ENCODE data around the gene ATG2A. TPM values are rescaled to one million over a fixed set of nuclear protein-coding genes. Genes with fewer than 3 reads are reported as not detected.
A peak's percentile ranks its signal among the peaks of the same experiment; 100 is the strongest.

Gene ATG2A
- total RNA-seq, 1 donor from 2014 or later: 24.8 TPM

- H3K4me3 ChIP-seq (ENCODE audit: low read depth, low read length): peak within 1 kb of the TSS; percentile 89
- no peaks in the 10 kb centered on the region for H3K36me3 ChIP-seq (ENCODE audit: control insufficient read depth, insufficient read depth, low read length)
- DNase-seq (ENCODE audit: low read depth): peak; percentile 70
- TF ChIP-seq CTCF (IDR thresholded peaks at IDR 0.05; ENCODE audit: insufficient read depth, low read length, poor library complexity, severe bottlenecking): peak; percentile 63
- no peaks in the 10 kb centered on the region for H3K27me3 ChIP-seq (ENCODE audit: control insufficient read depth, insufficient read depth, low read length)
Observed at GRCh38 chr11:64878494-64879243, 38.3 kb downstream of the ATG2A start, which contains the start of gene EHD1. EHD1 (minus strand) TSS chr11:64878621; CDS start chr11:64878464, 157 bp downstream.

GRCh38 chr11:64878223-64878493 is 38.9 kb downstream of the ATG2A start:
- no peak for TF ChIP-seq CTCF (IDR thresholded peaks at IDR 0.05; ENCODE audit: insufficient read depth, low read length, poor library complexity, severe bottlenecking)
- H3K4me3 ChIP-seq (ENCODE audit: low read depth, low read length): peak overlapping the region; percentile 89
- no peaks in the 10 kb centered on the region for H3K27me3 ChIP-seq (ENCODE audit: control insufficient read depth, insufficient read depth, low read length)
- no peak for DNase-seq (ENCODE audit: low read depth)
- H3K36me3 ChIP-seq (ENCODE audit: control insufficient read depth, insufficient read depth, low read length): no peaks in the 10 kb centered on the region

- TF ChIP-seq CTCF (IDR thresholded peaks at IDR 0.05; ENCODE audit: insufficient read depth, low read length, poor library complexity, severe bottlenecking): no peak
- H3K27me3 ChIP-seq (ENCODE audit: control insufficient read depth, insufficient read depth, low read length): no peaks in the 10 kb centered on the region
- DNase-seq (ENCODE audit: low read depth): no peak
- H3K36me3 ChIP-seq (ENCODE audit: control insufficient read depth, insufficient read depth, low read length): peaks cover 1% of the 10 kb centered on the region
- peak overlapping the region; percentile 89 for H3K4me3 ChIP-seq (ENCODE audit: low read depth, low read length)
Observed at GRCh38 chr11:64877390-64878222, 39.4 kb downstream of the ATG2A start.

GRCh38 chr11:64876835-64877341 is 40.1 kb downstream of the ATG2A start:
- DNase-seq (ENCODE audit: low read depth): no peak
- H3K27me3 ChIP-seq (ENCODE audit: control insufficient read depth, insufficient read depth, low read length): no peaks in the 10 kb centered on the region
- peak overlapping the region; percentile 89 for H3K4me3 ChIP-seq (ENCODE audit: low read depth, low read length)
- no peak for TF ChIP-seq CTCF (IDR thresholded peaks at IDR 0.05; ENCODE audit: insufficient read depth, low read length, poor library complexity, severe bottlenecking)
- peaks cover 1% of the 10 kb centered on the region for H3K36me3 ChIP-seq (ENCODE audit: control insufficient read depth, insufficient read depth, low read length)

GRCh38 chr11:64876229-64876750 is 40.7 kb downstream of the ATG2A start:
- peaks cover 3% of the 10 kb centered on the region for H3K36me3 ChIP-seq (ENCODE audit: control insufficient read depth, insufficient read depth, low read length)
- TF ChIP-seq CTCF (IDR thresholded peaks at IDR 0.05; ENCODE audit: insufficient read depth, low read length, poor library complexity, severe bottlenecking): no peak
- peak overlapping the region; percentile 89 for H3K4me3 ChIP-seq (ENCODE audit: low read depth, low read length)
- no peaks in the 10 kb centered on the region for H3K27me3 ChIP-seq (ENCODE audit: control insufficient read depth, insufficient read depth, low read length)
- DNase-seq (ENCODE audit: low read depth): no peak
